GM19397 (cell line): Measurements from ENCODE around the gene THRA.

Experiments
- ATAC-seq: cut with Tn5 transposase; IDR thresholded peaks from one replicate; pipeline ENCODE4 v1.9.1; 2021; ENCODE audit warnings: mild to moderate bottlenecking, moderate library complexity; ENCODE audit not compliant: unreplicated experiment

Gene THRA

GRCh38 chr17:40079545-40079944 is 16.8 kb downstream of the THRA start:
- ATAC-seq: no peak

GRCh38 chr17:40084477-40084876 is 21.7 kb downstream of the THRA start:
- ATAC-seq: no peak

- no peak for ATAC-seq
Observed at GRCh38 chr17:40086150-40087044, 23.6 kb downstream of the THRA start.

GRCh38 chr17:40087049-40087794 is 24.5 kb downstream of the THRA start:
- no peak for ATAC-seq

- ATAC-seq: no peak
Observed at GRCh38 chr17:40087903-40088718, 25.3 kb downstream of the THRA start.

GRCh38 chr17:40089077-40089895 is 26.5 kb downstream of the THRA start:
- ATAC-seq: no peak

GRCh38 chr17:40090237-40091119 is 27.7 kb downstream of the THRA start:
- no peak for ATAC-seq

GRCh38 chr17:40091691-40092397 is 29.1 kb downstream of the THRA start:
- no peak for ATAC-seq

- ATAC-seq: no peak
Observed at GRCh38 chr17:40092581-40092980, 29.8 kb downstream of the THRA start.

- ATAC-seq: no peak
Observed at GRCh38 chr17:40093005-40093579, 30.3 kb downstream of the THRA start.

- ATAC-seq: no peak
Observed at GRCh38 chr17:40093580-40094201, 30.9 kb downstream of the THRA start.

- ATAC-seq: no peak
Observed at GRCh38 chr17:40094874-40095273, 32.1 kb downstream of the THRA start.

GRCh38 chr17:40095351-40095943 is 32.7 kb downstream of the THRA start:
- ATAC-seq: no peak

GRCh38 chr17:40095944-40096791 is 33.4 kb downstream of the THRA start:
- ATAC-seq: peak; percentile 33

GRCh38 chr17:40097087-40097486 is 34.3 kb downstream of the THRA start:
- ATAC-seq: no peak

- ATAC-seq: no peak
Observed at GRCh38 chr17:40097931-40098845, 35.4 kb downstream of the THRA start.
